ENCODE measurements around the gene CD86.

The CD86 gene, protein sequence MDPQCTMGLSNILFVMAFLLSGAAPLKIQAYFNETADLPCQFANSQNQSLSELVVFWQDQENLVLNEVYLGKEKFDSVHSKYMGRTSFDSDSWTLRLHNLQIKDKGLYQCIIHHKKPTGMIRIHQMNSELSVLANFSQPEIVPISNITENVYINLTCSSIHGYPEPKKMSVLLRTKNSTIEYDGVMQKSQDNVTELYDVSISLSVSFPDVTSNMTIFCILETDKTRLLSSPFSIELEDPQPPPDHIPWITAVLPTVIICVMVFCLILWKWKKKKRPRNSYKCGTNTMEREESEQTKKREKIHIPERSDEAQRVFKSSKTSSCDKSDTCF

GRCh38 chr3:122055215-122055614 is at the start of gene CD86:
TSS of gene CD86 (plus strand) at chr3:122055362. CDS start at chr3:122055490, 128 bp downstream.
- H3K36me3 ChIP-seq (ENCODE audit: insufficient read depth, low read length), result no peaks in the 10 kb centered on the region
- TF ChIP-seq EZH2 (IDR thresholded peaks at IDR 0.05), result no peak
- TF ChIP-seq POLR2AphosphoS5 (IDR thresholded peaks at IDR 0.05; ENCODE audit: borderline replicate concordance, low read depth, low read length), result no peak
- no peak for TF ChIP-seq FOXP2 (optimal IDR thresholded peaks at IDR 0.05; ENCODE audit: control extremely low read depth, extremely low read length, insufficient read depth)
- H3K27ac ChIP-seq, result no peak within 1 kb of the TSS
- no peak within 1 kb of the TSS for H3K4me3 ChIP-seq
- no peak within 1 kb of the TSS for H3K9ac ChIP-seq (ENCODE audit: insufficient read length)
- DNase-seq (ENCODE audit: low read depth, low spot score), result no peak
- no peaks in the 10 kb centered on the region for H3K9me3 ChIP-seq (ENCODE audit: low read depth, low read length)

DNA sequence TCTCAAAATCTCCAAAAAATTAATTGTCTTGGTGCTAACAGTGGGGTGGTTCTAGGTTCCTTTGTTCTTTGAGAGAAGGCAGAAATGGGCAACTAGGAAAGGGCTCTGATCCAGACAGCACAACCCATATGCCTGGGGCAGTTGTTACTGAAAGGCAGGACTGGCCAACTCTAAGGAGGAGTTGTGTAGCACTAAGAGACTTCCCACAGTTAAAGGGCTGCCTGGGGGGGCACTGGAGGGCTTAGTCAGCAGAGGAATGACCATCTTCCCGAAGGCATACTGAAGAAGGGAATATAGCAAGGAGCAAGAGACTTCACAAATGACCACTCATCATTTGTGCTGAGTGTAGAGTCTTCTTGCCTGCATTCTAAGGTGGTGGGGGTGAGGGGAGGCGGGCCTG is 48.9 kb upstream of the CD86 start:
- no peak overlapping the region for H3K4me3 ChIP-seq
- no peak overlapping the region for H3K9ac ChIP-seq (ENCODE audit: insufficient read length)
- no peaks in the 10 kb centered on the region for H3K9me3 ChIP-seq (ENCODE audit: low read depth, low read length)
- no peaks in the 10 kb centered on the region for H3K36me3 ChIP-seq (ENCODE audit: insufficient read depth, low read length)
- H3K27ac ChIP-seq, result no peak overlapping the region
- TF ChIP-seq FOXP2 (optimal IDR thresholded peaks at IDR 0.05; ENCODE audit: control extremely low read depth, extremely low read length, insufficient read depth) (no peak), EZH2 (IDR thresholded peaks at IDR 0.05) (no peak), POLR2AphosphoS5 (IDR thresholded peaks at IDR 0.05; ENCODE audit: borderline replicate concordance, low read depth, low read length) (no peak)
- no peak for DNase-seq (ENCODE audit: low read depth, low spot score)

DNA sequence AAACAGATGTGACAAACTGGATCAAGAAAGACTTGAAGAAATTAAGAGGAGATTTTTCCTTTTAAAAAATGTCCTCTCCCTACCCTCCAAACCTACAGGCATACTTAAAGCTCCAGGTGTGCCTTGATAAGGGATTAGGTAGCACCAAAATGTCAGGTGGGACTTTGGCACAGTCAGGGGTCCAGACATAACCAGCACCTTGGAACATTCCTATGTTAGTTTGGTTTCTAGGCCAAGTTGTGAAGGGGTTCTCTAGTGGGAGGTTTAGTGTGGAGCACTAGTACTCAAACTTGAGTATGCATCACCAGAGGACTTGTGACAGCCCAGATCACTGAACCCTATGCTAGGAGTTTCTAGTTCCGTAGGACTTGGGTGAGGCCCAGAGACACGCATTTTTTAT is 47.0 kb upstream of the CD86 start:
- Histone ChIP-seq H3K9me3 (ENCODE audit: low read depth, low read length) (no peaks in the 10 kb centered on the region), H3K4me3 (no peak overlapping the region), H3K27ac (no peak overlapping the region), H3K36me3 (ENCODE audit: insufficient read depth, low read length) (no peaks in the 10 kb centered on the region), H3K9ac (ENCODE audit: insufficient read length) (no peak overlapping the region)
- no peak for DNase-seq (ENCODE audit: low read depth, low spot score)
- TF ChIP-seq FOXP2 (optimal IDR thresholded peaks at IDR 0.05; ENCODE audit: control extremely low read depth, extremely low read length, insufficient read depth) (no peak), POLR2AphosphoS5 (IDR thresholded peaks at IDR 0.05; ENCODE audit: borderline replicate concordance, low read depth, low read length) (no peak)

GRCh38 chr3:122010506-122010905 is 44.7 kb upstream of the CD86 start:
- H3K4me3 ChIP-seq, result no peak overlapping the region
- H3K9me3 ChIP-seq (ENCODE audit: low read depth, low read length), result no peaks in the 10 kb centered on the region
- no peak overlapping the region for H3K27ac ChIP-seq
- H3K36me3 ChIP-seq (ENCODE audit: insufficient read depth, low read length), result no peaks in the 10 kb centered on the region
- no peak for DNase-seq (ENCODE audit: low read depth, low spot score)
- H3K9ac ChIP-seq (ENCODE audit: insufficient read length), result no peak overlapping the region
- TF ChIP-seq POLR2AphosphoS5 (IDR thresholded peaks at IDR 0.05; ENCODE audit: borderline replicate concordance, low read depth, low read length), result no peak
- no peak for TF ChIP-seq EZH2 (IDR thresholded peaks at IDR 0.05)
- TF ChIP-seq FOXP2 (optimal IDR thresholded peaks at IDR 0.05; ENCODE audit: control extremely low read depth, extremely low read length, insufficient read depth), result no peak

DNA sequence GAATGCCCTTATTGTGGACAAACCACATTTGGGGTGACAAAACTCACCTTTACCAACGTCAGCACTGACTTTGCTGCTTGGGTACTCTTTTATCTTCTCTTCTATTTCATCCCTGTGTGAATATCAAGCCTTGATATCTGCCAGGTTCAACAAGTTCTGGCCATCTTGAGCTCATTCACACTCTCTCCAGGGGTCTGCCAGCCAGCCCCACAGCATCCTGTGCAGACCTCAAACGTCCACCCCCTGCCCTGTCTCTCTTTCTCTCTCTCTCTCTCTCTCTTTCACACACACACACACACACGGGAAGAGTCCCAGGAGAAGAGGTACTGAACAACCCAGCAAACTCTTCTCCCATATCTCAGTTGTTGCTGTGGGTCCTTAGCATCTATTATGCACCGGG is 43.8 kb upstream of the CD86 start:
- no peaks in the 10 kb centered on the region for H3K36me3 ChIP-seq (ENCODE audit: insufficient read depth, low read length)
- TF ChIP-seq EZH2 (IDR thresholded peaks at IDR 0.05), result no peak
- no peak for TF ChIP-seq FOXP2 (optimal IDR thresholded peaks at IDR 0.05; ENCODE audit: control extremely low read depth, extremely low read length, insufficient read depth)
- no peak for TF ChIP-seq POLR2AphosphoS5 (IDR thresholded peaks at IDR 0.05; ENCODE audit: borderline replicate concordance, low read depth, low read length)
- no peak overlapping the region for H3K4me3 ChIP-seq
- no peaks in the 10 kb centered on the region for H3K9me3 ChIP-seq (ENCODE audit: low read depth, low read length)
- DNase-seq (ENCODE audit: low read depth, low spot score), result no peak
- H3K9ac ChIP-seq (ENCODE audit: insufficient read length), result no peak overlapping the region
- H3K27ac ChIP-seq, result no peak overlapping the region

- no peak for TF ChIP-seq POLR2AphosphoS5 (IDR thresholded peaks at IDR 0.05; ENCODE audit: borderline replicate concordance, low read depth, low read length)
- TF ChIP-seq FOXP2 (optimal IDR thresholded peaks at IDR 0.05; ENCODE audit: control extremely low read depth, extremely low read length, insufficient read depth), result no peak
- TF ChIP-seq EZH2 (IDR thresholded peaks at IDR 0.05), result no peak
- H3K27ac ChIP-seq, result no peak overlapping the region
- H3K36me3 ChIP-seq (ENCODE audit: insufficient read depth, low read length), result no peaks in the 10 kb centered on the region
- H3K9ac ChIP-seq (ENCODE audit: insufficient read length), result no peak overlapping the region
- H3K9me3 ChIP-seq (ENCODE audit: low read depth, low read length), result no peaks in the 10 kb centered on the region
- no peak overlapping the region for H3K4me3 ChIP-seq
- DNase-seq (ENCODE audit: low read depth, low spot score), result no peak
Observed at GRCh38 chr3:122012821-122013220, 42.3 kb upstream of the CD86 start.

GRCh38 chr3:122013448-122013925 is 41.7 kb upstream of the CD86 start:
- no peak overlapping the region for H3K27ac ChIP-seq
- no peak for DNase-seq (ENCODE audit: low read depth, low spot score)
- H3K9ac ChIP-seq (ENCODE audit: insufficient read length), result no peak overlapping the region
- no peaks in the 10 kb centered on the region for H3K9me3 ChIP-seq (ENCODE audit: low read depth, low read length)
- TF ChIP-seq EZH2 (IDR thresholded peaks at IDR 0.05) (no peak), POLR2AphosphoS5 (IDR thresholded peaks at IDR 0.05; ENCODE audit: borderline replicate concordance, low read depth, low read length) (no peak), FOXP2 (optimal IDR thresholded peaks at IDR 0.05; ENCODE audit: control extremely low read depth, extremely low read length, insufficient read depth) (no peak)
- no peaks in the 10 kb centered on the region for H3K36me3 ChIP-seq (ENCODE audit: insufficient read depth, low read length)
- no peak overlapping the region for H3K4me3 ChIP-seq

DNA sequence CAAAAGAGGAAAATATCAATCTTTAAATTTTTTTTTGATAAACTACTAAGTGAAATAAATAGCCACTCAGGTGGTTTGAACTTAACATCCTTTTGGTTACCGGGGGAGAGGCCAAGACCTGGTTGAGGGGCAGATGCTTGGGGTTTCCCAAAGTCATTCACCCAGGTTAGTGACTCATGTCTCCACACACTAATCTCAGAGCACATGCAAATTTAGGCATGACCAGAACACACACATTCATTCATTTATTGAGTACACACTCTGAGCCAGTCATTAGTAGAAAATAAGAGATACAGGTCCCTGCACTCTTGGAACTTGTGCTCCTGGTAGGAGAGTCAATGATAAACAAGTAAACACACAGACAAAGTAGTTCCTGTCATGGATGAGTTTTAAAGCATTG is 40.4 kb upstream of the CD86 start:
- H3K9ac ChIP-seq (ENCODE audit: insufficient read length), result no peak overlapping the region
- no peak for TF ChIP-seq EZH2 (IDR thresholded peaks at IDR 0.05)
- TF ChIP-seq FOXP2 (optimal IDR thresholded peaks at IDR 0.05; ENCODE audit: control extremely low read depth, extremely low read length, insufficient read depth), result no peak
- DNase-seq (ENCODE audit: low read depth, low spot score), result no peak
- no peak overlapping the region for H3K4me3 ChIP-seq
- no peak overlapping the region for H3K27ac ChIP-seq
- no peaks in the 10 kb centered on the region for H3K36me3 ChIP-seq (ENCODE audit: insufficient read depth, low read length)
- H3K9me3 ChIP-seq (ENCODE audit: low read depth, low read length), result no peaks in the 10 kb centered on the region

- H3K27ac ChIP-seq, result no peak overlapping the region
Observed at GRCh38 chr3:122019493-122019892, 35.7 kb upstream of the CD86 start.

More at GRCh38 chr3:122019493-122019892, 35.7 kb upstream of the CD86 start:
- H3K36me3 ChIP-seq (ENCODE audit: insufficient read depth, low read length), result no peaks in the 10 kb centered on the region
- TF ChIP-seq EZH2 (IDR thresholded peaks at IDR 0.05), result no peak
- no peak for TF ChIP-seq POLR2AphosphoS5 (IDR thresholded peaks at IDR 0.05; ENCODE audit: borderline replicate concordance, low read depth, low read length)
- no peak for TF ChIP-seq FOXP2 (optimal IDR thresholded peaks at IDR 0.05; ENCODE audit: control extremely low read depth, extremely low read length, insufficient read depth)
- no peak overlapping the region for H3K4me3 ChIP-seq
- DNase-seq (ENCODE audit: low read depth, low spot score), result no peak
- H3K9me3 ChIP-seq (ENCODE audit: low read depth, low read length), result no peaks in the 10 kb centered on the region
- H3K9ac ChIP-seq (ENCODE audit: insufficient read length), result no peak overlapping the region
